Measurements from ENCODE around the gene PCSK4.
A peak's percentile ranks its signal among the peaks of the same experiment; 100 is the strongest.

The PCSK4 gene

DNA sequence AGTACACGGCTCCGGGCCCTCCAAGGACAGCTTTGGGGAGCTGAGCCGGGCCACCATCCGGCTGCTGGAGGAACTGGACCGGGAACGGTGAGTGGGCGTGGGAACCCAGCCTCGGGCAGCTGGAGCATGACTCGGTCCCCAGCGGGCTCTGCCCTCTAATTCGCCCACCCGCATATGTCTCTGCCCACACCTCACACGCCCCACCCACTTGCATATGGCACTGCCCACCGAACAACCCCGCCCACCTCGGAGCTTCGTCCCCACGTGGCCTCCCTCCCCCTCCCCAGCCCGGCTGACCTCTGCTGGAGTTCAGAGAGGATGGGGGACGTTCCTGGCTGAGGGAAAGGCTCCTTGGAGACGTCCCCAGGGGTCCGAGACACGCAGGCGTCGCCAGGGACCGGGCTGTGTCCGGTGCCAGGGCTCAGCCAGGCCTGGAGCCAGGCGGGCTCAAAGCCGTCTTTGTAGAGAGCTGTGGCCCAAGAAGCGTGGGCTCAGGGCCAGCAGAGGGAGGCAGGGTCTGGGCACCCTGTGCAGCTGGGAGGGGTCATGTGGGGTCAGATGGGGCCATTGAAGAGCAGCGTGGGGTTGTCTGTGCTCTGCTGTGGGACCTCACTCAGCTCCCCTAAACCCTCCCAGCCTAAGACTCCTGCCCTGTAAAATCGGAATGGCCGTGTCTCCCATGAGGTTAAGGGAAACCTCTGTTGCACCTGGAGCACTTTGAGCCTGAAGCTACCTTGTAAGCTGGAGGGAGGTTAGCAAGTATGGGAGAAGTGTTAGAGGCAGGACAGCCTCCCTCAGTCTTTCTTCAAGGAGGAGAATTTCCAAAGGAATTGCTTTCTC, 36.4 kb downstream of the PCSK4 start:
- DNase-seq (ENCODE audit: low read depth) = no peak
- no peaks in the 10 kb centered on the region for H3K36me3 ChIP-seq (ENCODE audit: control insufficient read depth, insufficient read depth, low read length, severe bottlenecking)
- no peak overlapping the region for H3K9ac ChIP-seq (ENCODE audit: low read length)
- H3K4me1 ChIP-seq (ENCODE audit: control insufficient read depth, insufficient read depth, low read length) = peaks cover 5% of the 10 kb centered on the region
- H3K4me3 ChIP-seq (ENCODE audit: low read length) = no peak overlapping the region
- H3K9me3 ChIP-seq (ENCODE audit: control insufficient read depth, low read length) = no peaks in the 10 kb centered on the region
- H3K27me3 ChIP-seq (replicated peaks; ENCODE audit: control insufficient read depth, insufficient read depth, low read length) = peaks cover 42% of the 10 kb centered on the region

DNA sequence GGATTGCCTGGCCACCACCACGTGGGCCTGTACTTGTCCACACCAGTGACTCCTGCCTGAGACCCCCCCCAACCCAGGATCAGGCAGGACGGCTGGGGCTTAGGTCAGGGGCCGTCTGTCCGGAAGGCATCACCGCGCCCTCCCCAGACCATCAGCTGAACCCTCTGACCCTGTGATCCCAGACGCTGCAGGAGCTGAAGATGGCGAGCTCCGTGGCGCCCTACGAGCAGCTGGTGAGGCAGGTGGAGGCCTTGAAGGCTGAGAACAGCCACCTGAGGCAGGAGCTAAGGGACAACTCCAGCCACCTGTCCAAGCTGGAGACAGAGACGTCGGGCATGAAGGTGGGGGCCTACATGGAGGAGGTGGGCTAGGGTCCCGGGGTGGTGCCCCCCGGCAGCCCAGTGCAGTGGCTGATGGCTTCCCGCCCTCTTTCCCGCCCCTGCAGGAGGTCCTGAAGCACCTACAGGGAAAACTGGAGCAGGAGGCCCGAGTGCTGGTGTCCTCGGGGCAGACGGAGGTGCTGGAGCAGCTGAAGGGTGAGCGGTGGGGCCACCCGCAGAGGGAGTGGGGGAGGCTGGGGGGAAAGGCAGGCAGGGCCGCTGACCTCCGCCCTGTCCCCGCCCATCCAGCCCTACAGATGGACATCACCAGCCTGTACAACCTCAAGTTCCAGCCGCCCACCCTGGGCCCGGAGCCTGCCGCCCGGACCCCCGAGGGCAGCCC, 37.2 kb downstream of the PCSK4 start:
- Histone ChIP-seq H3K36me3 (ENCODE audit: control insufficient read depth, insufficient read depth, low read length, severe bottlenecking) (no peaks in the 10 kb centered on the region), H3K4me1 (ENCODE audit: control insufficient read depth, insufficient read depth, low read length) (peaks cover 5% of the 10 kb centered on the region), H3K9ac (ENCODE audit: low read length) (no peak overlapping the region), H3K27me3 (replicated peaks; ENCODE audit: control insufficient read depth, insufficient read depth, low read length) (peaks cover 39% of the 10 kb centered on the region), H3K4me3 (ENCODE audit: low read length) (no peak overlapping the region), H3K9me3 (ENCODE audit: control insufficient read depth, low read length) (no peaks in the 10 kb centered on the region)
- DNase-seq (ENCODE audit: low read depth) = no peak

DNA sequence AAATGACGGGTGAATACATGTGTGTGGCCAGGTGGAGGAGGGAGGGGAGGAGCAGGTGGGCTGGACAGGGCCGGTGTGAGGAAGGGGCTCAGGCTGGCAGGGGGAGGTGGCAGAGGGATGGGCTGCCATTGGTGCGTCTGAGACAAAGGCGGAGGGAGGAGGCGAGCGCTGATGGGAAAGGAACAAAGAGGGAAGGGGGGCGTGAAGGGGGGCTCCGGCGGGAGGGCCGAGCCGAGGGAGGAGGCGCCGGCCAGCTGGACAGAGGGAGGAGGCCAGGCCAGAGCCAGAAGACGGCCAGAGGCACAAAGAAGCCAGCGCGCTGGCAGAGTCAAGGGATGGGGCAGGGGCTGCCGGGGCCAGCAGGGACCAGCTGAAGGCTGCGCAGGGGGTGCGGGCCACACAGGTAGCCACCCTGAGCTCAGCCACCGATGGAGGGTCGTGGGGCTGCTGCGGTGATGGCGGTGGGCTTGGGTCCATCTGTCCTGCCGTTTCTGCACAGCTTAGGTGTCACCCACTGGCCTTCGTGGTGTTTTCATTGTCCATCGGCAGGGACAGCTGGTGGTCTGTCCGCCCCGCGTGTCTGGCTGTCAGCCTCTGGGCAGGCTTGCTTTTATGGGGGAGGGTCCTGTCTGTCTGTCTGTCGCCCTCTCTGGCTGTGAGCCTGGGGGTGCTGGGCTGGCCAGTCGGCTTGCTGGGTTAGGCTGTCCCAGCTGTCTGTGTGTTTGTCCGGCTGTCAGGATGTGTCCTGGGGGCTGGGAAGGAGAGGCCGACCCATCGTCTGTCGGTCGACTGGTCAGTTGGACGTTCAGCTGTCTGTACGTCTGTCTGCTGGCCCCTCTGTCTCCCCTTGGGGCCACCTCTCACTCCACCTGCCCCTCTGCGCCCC, 38.0 kb downstream of the PCSK4 start:
- peaks cover 5% of the 10 kb centered on the region for H3K4me1 ChIP-seq (ENCODE audit: control insufficient read depth, insufficient read depth, low read length)
- no peaks in the 10 kb centered on the region for H3K36me3 ChIP-seq (ENCODE audit: control insufficient read depth, insufficient read depth, low read length, severe bottlenecking)
- DNase-seq (ENCODE audit: low read depth) = no peak
- no peak overlapping the region for H3K4me3 ChIP-seq (ENCODE audit: low read length)
- H3K27me3 ChIP-seq (replicated peaks; ENCODE audit: control insufficient read depth, insufficient read depth, low read length) = peaks cover 42% of the 10 kb centered on the region
- H3K9ac ChIP-seq (ENCODE audit: low read length) = no peak overlapping the region
- H3K9me3 ChIP-seq (ENCODE audit: control insufficient read depth, low read length) = no peaks in the 10 kb centered on the region

DNA sequence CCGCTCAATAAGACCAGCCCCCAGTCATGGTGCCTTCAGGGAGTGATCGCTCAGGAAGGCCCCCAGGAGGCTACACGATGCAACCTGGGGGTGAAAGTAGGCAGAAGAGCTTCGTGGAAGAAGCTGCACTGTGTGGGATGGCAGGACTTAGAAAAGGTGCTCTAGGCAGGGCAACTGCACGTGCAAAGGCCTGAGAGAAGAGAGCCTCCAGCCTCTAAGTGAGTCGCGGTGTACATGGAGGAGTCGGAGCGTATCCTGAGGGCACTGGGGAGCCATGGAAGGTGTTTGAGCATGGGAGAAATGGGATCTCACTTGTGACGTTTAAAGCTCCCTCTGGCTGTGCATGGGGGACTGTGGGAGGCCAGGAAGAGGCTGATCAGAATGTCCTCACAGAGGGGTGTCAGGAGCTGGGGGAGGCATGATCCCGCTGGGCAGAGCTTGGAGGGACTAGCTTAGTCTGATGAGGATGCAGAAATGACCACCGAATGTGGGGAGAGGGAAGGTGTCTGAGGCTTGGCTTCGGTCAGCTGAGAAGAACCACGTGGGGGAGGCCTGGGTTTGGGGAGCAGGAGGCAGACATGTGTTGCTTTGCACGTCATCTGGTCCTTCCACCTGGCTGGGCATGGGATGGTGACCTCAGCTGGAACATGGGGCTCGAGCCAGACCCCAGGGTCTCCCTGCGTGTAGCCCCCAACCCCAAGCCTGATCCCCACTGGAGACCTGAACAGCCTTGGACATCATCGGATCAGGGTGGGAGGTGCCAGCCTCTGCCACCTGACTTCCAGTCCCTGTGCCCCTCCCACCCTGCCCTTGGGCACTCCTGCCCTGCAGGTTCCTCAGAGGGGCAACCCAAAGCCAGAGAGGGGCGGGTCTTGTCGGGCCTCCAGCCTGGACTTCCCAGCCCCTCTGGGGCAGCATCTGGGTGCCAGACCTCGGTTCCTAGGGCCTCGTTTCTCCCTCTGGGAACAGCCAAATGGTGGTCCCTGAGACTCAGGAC, 39.1 kb downstream of the PCSK4 start:
- DNase-seq (ENCODE audit: low read depth) = no peak
- Histone ChIP-seq H3K36me3 (ENCODE audit: control insufficient read depth, insufficient read depth, low read length, severe bottlenecking) (no peaks in the 10 kb centered on the region), H3K4me1 (ENCODE audit: control insufficient read depth, insufficient read depth, low read length) (peaks cover 5% of the 10 kb centered on the region), H3K27me3 (replicated peaks; ENCODE audit: control insufficient read depth, insufficient read depth, low read length) (peaks cover 46% of the 10 kb centered on the region), H3K9me3 (ENCODE audit: control insufficient read depth, low read length) (no peaks in the 10 kb centered on the region), H3K9ac (ENCODE audit: low read length) (no peak overlapping the region), H3K4me3 (ENCODE audit: low read length) (no peak overlapping the region)

DNA sequence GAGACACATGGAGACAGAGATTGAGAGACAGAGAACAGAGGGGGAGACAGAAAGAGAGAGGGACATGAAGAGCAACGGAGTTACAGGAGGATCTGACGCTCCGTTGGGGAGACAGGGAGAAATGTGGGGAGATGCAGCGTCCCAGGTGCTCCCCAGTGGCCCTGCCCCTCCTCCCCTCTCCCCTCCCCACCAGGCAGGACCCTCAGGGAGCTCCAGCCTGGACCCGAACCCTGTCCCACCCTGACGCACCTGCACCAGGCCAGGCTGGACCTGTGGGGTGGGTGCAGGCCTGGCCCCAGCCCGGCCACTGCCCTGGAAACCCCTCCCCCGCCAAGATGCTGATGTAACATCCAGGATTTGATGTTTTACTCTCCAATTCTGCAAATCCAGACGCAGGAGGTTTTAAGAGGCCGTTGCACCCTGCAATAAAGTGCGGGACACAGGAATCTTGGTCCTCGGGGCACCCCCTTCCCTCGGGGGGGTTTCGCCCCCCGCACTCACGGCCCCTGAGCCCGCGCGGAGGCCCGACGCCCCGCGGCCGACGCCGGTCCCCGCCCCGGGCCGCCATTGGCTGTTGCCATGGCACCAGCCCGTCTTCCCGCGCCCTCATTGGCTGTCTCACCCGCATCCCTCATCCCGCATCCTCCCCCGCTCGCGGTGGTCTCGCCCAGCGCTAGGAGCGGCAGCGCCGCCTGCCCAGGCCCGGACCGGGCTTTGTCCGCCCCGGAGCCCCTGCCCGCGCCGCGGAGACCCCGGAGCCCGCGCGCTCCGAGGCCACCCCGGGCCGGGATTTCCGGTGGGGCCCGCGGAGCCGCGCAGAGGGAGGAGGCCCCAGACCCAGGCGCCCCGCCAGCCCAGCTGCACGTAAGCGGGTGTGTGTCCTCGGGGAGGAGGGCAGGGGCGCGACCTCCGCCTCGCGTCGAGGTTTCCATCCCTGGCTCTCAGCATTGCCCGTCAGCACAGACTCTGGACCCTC, 40.4 kb downstream of the PCSK4 start, which contains the start of gene APC2:
Gene APC2 (plus strand): TSS at position 655 of the 976 bp plus-strand sequence. CDS start 2,881 bp downstream, outside the sequence.
- Histone ChIP-seq H3K27me3 (replicated peaks; ENCODE audit: control insufficient read depth, insufficient read depth, low read length) (peaks cover 46% of the 10 kb centered on the region), H3K9me3 (ENCODE audit: control insufficient read depth, low read length) (no peaks in the 10 kb centered on the region), H3K4me3 (ENCODE audit: low read length) (no peak within 1 kb of the TSS), H3K4me1 (ENCODE audit: control insufficient read depth, insufficient read depth, low read length) (peaks cover 9% of the 10 kb centered on the region), H3K36me3 (ENCODE audit: control insufficient read depth, insufficient read depth, low read length, severe bottlenecking) (no peaks in the 10 kb centered on the region), H3K9ac (ENCODE audit: low read length) (no peak within 1 kb of the TSS)
- peak; percentile 81 for DNase-seq (ENCODE audit: low read depth)

DNA sequence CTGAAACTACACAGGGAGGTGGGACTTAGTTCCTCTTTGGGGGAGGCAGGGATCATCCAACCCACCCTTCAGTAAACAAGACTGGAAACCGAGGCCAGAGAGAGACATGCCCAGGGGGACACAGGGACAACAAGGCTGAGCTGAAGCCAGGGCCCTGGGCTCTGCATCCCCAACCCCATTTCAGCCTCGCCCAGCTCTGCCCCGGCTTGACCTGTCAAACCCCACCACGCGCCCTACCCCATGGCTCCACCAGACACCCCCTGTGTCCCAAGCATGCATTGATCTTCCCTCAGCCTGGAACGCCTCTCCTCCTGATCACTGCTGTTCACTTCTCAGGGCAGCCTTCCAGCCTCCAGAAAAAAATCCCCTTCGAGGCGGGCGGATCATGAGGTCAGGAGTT, 42.2 kb downstream of the PCSK4 start:
- H3K9ac ChIP-seq (ENCODE audit: low read length) = no peak overlapping the region
- no peak overlapping the region for H3K4me3 ChIP-seq (ENCODE audit: low read length)
- H3K27me3 ChIP-seq (replicated peaks; ENCODE audit: control insufficient read depth, insufficient read depth, low read length) = peaks cover 43% of the 10 kb centered on the region
- peaks cover 4% of the 10 kb centered on the region for H3K4me1 ChIP-seq (ENCODE audit: control insufficient read depth, insufficient read depth, low read length)
- no peak for DNase-seq (ENCODE audit: low read depth)
- no peaks in the 10 kb centered on the region for H3K9me3 ChIP-seq (ENCODE audit: control insufficient read depth, low read length)
- H3K36me3 ChIP-seq (ENCODE audit: control insufficient read depth, insufficient read depth, low read length, severe bottlenecking) = peaks cover 2% of the 10 kb centered on the region

DNA sequence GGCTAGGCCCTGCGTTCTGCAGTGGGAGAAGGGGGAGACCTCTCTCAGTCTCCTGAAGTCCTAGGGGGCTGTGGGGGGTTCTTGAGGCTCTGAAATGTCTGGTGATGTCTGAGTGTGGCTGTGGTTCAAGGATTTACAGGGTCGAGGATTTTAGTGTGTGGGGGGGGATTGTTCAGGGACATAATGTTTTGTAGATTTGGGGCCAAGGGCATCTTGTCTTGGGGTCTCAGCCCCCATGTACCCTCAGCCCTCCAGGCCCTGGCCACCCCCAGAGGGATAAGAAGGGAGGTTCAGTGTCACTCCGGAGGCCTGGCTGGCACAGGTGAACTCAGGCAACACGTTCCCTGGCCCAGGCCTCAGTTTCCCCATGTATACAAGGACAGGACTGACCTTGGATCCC, 42.6 kb downstream of the PCSK4 start:
- DNase-seq (ENCODE audit: low read depth) = no peak
- H3K4me1 ChIP-seq (ENCODE audit: control insufficient read depth, insufficient read depth, low read length) = peaks cover 4% of the 10 kb centered on the region
- no peak overlapping the region for H3K4me3 ChIP-seq (ENCODE audit: low read length)
- no peak overlapping the region for H3K9ac ChIP-seq (ENCODE audit: low read length)
- peaks cover 39% of the 10 kb centered on the region for H3K27me3 ChIP-seq (replicated peaks; ENCODE audit: control insufficient read depth, insufficient read depth, low read length)
- no peaks in the 10 kb centered on the region for H3K9me3 ChIP-seq (ENCODE audit: control insufficient read depth, low read length)
- H3K36me3 ChIP-seq (ENCODE audit: control insufficient read depth, insufficient read depth, low read length, severe bottlenecking) = peaks cover 7% of the 10 kb centered on the region

DNA sequence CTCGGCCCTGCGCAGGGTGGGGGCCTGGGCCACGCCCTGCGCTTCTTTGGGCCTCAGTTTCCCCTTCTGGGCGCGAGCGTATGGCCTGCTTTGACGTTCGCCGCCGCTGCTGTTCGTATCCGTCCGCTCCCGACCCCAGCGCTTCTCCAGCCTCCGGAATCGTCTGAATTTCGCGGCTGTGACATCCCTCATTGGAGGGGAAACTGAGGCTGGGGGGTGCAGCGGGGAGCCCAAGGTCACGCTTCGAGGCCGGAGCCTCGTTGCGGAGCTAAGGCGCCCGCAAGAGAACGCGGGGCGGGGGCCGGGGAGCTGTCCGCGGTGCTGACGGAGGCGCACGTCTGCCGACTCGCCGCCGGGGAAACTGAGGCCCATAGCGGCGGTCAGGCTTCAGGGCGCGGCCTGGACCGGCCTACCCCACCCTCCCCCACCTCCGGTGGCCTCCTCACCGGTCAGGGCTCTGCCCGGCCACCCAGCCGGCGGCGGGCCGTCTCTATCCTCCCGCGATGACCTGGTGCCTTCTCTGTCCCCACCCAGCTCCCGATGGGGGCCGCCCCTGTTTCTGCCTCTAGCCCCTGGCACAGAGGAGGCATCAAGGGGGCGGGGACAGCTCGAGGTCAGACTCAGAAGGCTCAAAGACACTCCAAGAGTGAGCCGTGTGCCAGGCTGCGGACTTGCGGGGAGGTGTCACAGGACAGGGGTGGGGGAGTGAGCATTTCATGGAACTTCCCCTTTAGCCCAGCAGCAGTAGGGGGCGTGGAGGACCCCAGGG, 43.3 kb downstream of the PCSK4 start:
- peaks cover 13% of the 10 kb centered on the region for H3K36me3 ChIP-seq (ENCODE audit: control insufficient read depth, insufficient read depth, low read length, severe bottlenecking)
- H3K4me1 ChIP-seq (ENCODE audit: control insufficient read depth, insufficient read depth, low read length) = peaks cover 4% of the 10 kb centered on the region
- no peak overlapping the region for H3K4me3 ChIP-seq (ENCODE audit: low read length)
- H3K9me3 ChIP-seq (ENCODE audit: control insufficient read depth, low read length) = no peaks in the 10 kb centered on the region
- DNase-seq (ENCODE audit: low read depth) = peak; percentile 51
- no peak overlapping the region for H3K9ac ChIP-seq (ENCODE audit: low read length)
- H3K27me3 ChIP-seq (replicated peaks; ENCODE audit: control insufficient read depth, insufficient read depth, low read length) = peaks cover 34% of the 10 kb centered on the region
